Mesenchymal stem cell (in vitro differentiated cells and primary cell): ENCODE data around the gene PLEKHG1.

ENCODE experiments used
- DNase-seq: peaks from one replicate; pipeline ENCODE4 v3.0.0-alpha.2; 2013
- H2AFZ ChIP-seq: one replicate; pipeline ENCODE4 v1.6.1; 2013; ENCODE audit warnings: low read depth, mild to moderate bottlenecking, control low read depth, inconsistent platforms, low read length, moderate library complexity
- H2AK5ac ChIP-seq: 2 replicates; pipeline ENCODE4 v1.6.1; 2013; ENCODE audit warnings: low read length, moderate library complexity, mild to moderate bottlenecking, inconsistent platforms; ENCODE audit not compliant: severe bottlenecking
- H2BK120ac ChIP-seq: one replicate; pipeline ENCODE4 v1.6.1; 2013; ENCODE audit warnings: low read depth, mild to moderate bottlenecking, inconsistent platforms, low read length, moderate library complexity
- H2BK12ac ChIP-seq, 2 experiments: one replicate each; pipeline ENCODE4 v1.6.1; 2013; ENCODE audit warnings: inconsistent platforms in 2 of 2, low read length in 2 of 2, mild to moderate bottlenecking in 2 of 2, moderate library complexity in 2 of 2, control low read depth in 1 of 2
- H2BK15ac ChIP-seq: one replicate; pipeline ENCODE4 v1.6.1; 2013; ENCODE audit warnings: mild to moderate bottlenecking, low read depth, inconsistent platforms; ENCODE audit not compliant: poor library complexity, severe bottlenecking
- H2BK5ac ChIP-seq: 2 replicates; pipeline ENCODE4 v1.6.1; 2013; ENCODE audit warnings: low read depth, mild to moderate bottlenecking, low read length, control low read depth, inconsistent platforms; ENCODE audit not compliant: poor library complexity, severe bottlenecking
- H3K14ac ChIP-seq, 2 experiments: one replicate each; pipeline ENCODE4 v1.6.1; 2013; ENCODE audit warnings: inconsistent platforms in 2 of 2, low read length in 2 of 2, control low read depth in 1 of 2, mild to moderate bottlenecking in 1 of 2, moderate library complexity in 1 of 2
- H3K18ac ChIP-seq, 2 experiments: one replicate each; pipeline ENCODE4 v1.6.1; 2013; ENCODE audit warnings: inconsistent platforms in 2 of 2, low read length in 2 of 2, control low read depth in 1 of 2, low read depth in 1 of 2, mild to moderate bottlenecking in 1 of 2
- H3K23ac ChIP-seq, 2 experiments: one replicate each; pipeline ENCODE4 v1.6.1; 2013; ENCODE audit warnings: inconsistent platforms in 2 of 2, low read length in 2 of 2, mild to moderate bottlenecking in 2 of 2, moderate library complexity in 2 of 2, control low read depth in 1 of 2
- H3K27ac ChIP-seq: 2 replicates; pipeline ENCODE4 v1.5.1; 2013; ENCODE audit warnings: mild to moderate bottlenecking, moderate library complexity, low read length, control low read depth, inconsistent platforms; ENCODE audit not compliant: poor library complexity, severe bottlenecking
- H3K27me3 ChIP-seq, 2 experiments: 2 replicates each; pipeline versions ENCODE4 v1.6.1 to v1.7.0; 2013; ENCODE audit warnings: low read length in 2 of 2, mild to moderate bottlenecking in 2 of 2, moderate library complexity in 2 of 2, control low read depth in 1 of 2, inconsistent platforms in 1 of 2; ENCODE audit not compliant: control insufficient read depth in 1 of 2, insufficient read depth in 1 of 2
- H3K36me3 ChIP-seq, 2 experiments: 2 replicates each; pipeline versions ENCODE4 v1.6.1 to v1.7.0; 2013; ENCODE audit warnings: low read length in 2 of 2, control low read depth in 1 of 2, inconsistent platforms in 1 of 2, low read depth in 1 of 2, mild to moderate bottlenecking in 1 of 2; ENCODE audit not compliant: insufficient read depth in 2 of 2, control insufficient read depth in 1 of 2
- H3K4ac ChIP-seq, 2 experiments: one replicate each; pipeline ENCODE4 v1.6.1; 2013; ENCODE audit warnings: inconsistent platforms in 2 of 2, low read length in 2 of 2, mild to moderate bottlenecking in 2 of 2, moderate library complexity in 2 of 2, control low read depth in 1 of 2, low read depth in 1 of 2
- H3K4me1 ChIP-seq: 2 replicates; pipeline ENCODE4 v1.6.1; 2013; ENCODE audit warnings: low read depth, low read length, control low read depth; ENCODE audit not compliant: control insufficient read depth, insufficient read depth
- H3K4me2 ChIP-seq: 2 replicates; pipeline ENCODE4 v1.6.1; 2013; ENCODE audit warnings: low read length, mild to moderate bottlenecking, inconsistent platforms; ENCODE audit not compliant: poor library complexity, severe bottlenecking
- H3K4me3 ChIP-seq, 2 experiments: 2 replicates each; pipeline versions ENCODE4 v1.5.1 to v1.7.0; 2013; ENCODE audit warnings: low read length in 2 of 2, mild to moderate bottlenecking in 2 of 2, control low read depth in 1 of 2, low read depth in 1 of 2; ENCODE audit not compliant: insufficient read depth in 1 of 2
- H3K79me1 ChIP-seq: replicated peaks from 2 replicates; pipeline ENCODE4 v1.6.1; 2013; ENCODE audit warnings: mild to moderate bottlenecking, control low read depth, low read length, inconsistent platforms; ENCODE audit not compliant: poor library complexity, severe bottlenecking
- H3K9ac ChIP-seq: 2 replicates; pipeline ENCODE4 v1.7.0; 2013; ENCODE audit warnings: mild to moderate bottlenecking, low read length, moderate library complexity
- H3K9me3 ChIP-seq: 2 replicates; pipeline ENCODE4 v1.7.0; 2013; ENCODE audit warnings: mild to moderate bottlenecking, low read length; ENCODE audit not compliant: control insufficient read depth
- H4K8ac ChIP-seq: one replicate; pipeline ENCODE4 v1.6.1; 2013; ENCODE audit warnings: inconsistent platforms, mild to moderate bottlenecking, low read length, moderate library complexity
- H4K91ac ChIP-seq: one replicate; pipeline ENCODE4 v1.6.1; 2013; ENCODE audit warnings: mild to moderate bottlenecking, low read length, inconsistent platforms
- WGBS: methylation state at CpG from one replicate; pipeline ENCODE4 v1.1.7; 2013; ENCODE audit warnings: mixed read lengths; 5-methylcytosine and 5-hydroxymethylcytosine counted together

The PLEKHG1 gene

DNA sequence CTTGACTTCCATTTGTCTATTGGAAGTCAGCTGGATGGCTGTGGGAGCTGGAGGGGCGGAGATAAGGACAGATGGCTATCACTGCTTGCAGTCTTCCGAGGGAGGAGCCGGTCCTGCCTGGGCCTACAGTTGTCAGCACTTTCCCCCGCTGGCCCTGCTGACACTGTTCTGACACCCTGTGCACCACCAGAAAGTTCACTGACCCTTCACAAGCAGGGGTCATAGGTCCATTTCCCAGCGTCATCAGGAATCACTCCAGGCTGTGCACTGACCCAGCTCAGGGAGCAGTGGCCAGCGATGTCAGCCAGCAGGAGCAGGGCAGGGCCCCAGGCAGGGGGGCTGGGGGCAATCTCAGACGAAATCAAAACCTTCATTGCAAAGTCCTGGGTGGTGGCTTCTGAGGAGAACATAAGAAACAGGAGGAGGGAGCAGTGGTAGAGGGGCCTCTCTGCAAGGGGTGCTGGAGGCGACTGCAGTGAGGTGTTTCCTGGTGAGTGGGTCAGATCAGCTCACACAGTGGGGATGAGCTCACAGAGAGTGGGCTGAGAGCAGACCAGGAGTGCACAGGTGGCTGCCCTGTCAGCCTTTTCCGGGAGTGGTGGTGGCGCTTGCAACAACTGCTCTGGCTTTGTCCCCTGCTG, 26.5 kb upstream of the PLEKHG1 start:
- Histone ChIP-seq H2BK5ac (no peak overlapping the region), H3K4me1 (peaks cover 6% of the 10 kb centered on the region), H2BK12ac (no peak overlapping the region), H3K27ac (no peak overlapping the region), H3K18ac (no peak overlapping the region), H4K91ac (no peak overlapping the region), H3K4ac (no peak overlapping the region), H2AK5ac (no peak overlapping the region), H3K9ac (no peak overlapping the region), H2BK120ac (no peak overlapping the region), H3K23ac (no peak overlapping the region), H4K8ac (no peak overlapping the region), H3K4me2 (no peak overlapping the region), H3K27me3 (peaks cover 40 to 83% of the 10 kb centered on the region in 2 experiments), H3K36me3 (no peaks in the 10 kb centered on the region), H3K14ac (no peak overlapping the region), H3K9me3 (no peaks in the 10 kb centered on the region), H3K79me1 (no peaks in the 10 kb centered on the region), H2AFZ (peak overlapping the region; percentile 54), H2BK15ac (no peak overlapping the region), H3K4me3 (no peak overlapping the region)
- WGBS, result 21% methylated on average over 10 of the region's 10 CpGs
- peak; percentile 2 for DNase-seq

DNA sequence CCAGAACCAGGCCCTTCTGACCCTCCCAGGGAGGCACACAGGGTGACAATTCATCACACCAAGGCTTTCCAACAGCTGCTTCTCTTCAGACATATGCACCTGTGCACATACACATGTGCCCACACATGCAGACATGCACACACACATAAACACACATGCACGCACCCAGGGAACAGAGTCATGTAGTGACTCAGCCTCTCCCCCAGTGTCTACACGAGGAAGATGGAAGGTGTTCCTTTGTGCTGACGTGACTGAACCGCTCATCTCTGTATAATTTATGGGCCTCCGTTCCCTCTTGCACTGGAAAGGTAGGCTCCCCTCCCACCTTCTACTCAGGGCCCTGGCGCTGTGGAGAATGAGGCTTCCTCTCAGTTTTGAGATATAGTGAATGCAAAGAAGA, 23.8 kb upstream of the PLEKHG1 start:
- DNase-seq, result no peak
- Histone ChIP-seq H3K4me2 (no peak overlapping the region), H3K4ac (no peak overlapping the region), H3K4me1 (peaks cover 6% of the 10 kb centered on the region), H3K4me3 (no peak overlapping the region), H2BK12ac (no peak overlapping the region), H4K8ac (no peak overlapping the region), H3K9me3 (no peaks in the 10 kb centered on the region), H3K23ac (no peak overlapping the region), H2BK120ac (no peak overlapping the region), H2AK5ac (no peak overlapping the region), H2BK15ac (no peak overlapping the region), H3K27ac (no peak overlapping the region), H3K9ac (no peak overlapping the region), H3K18ac (no peak overlapping the region), H2AFZ (no peak overlapping the region), H3K14ac (no peak overlapping the region), H2BK5ac (no peak overlapping the region), H3K79me1 (no peaks in the 10 kb centered on the region), H4K91ac (no peak overlapping the region), H3K27me3 (peaks cover 28 to 78% of the 10 kb centered on the region in 2 experiments), H3K36me3 (no peaks in the 10 kb centered on the region)
- WGBS, result 89% methylated on average over 5 of the region's 6 CpGs

GRCh38 chr6:150576651-150577226, 22.9 kb upstream of the PLEKHG1 start:
- Histone ChIP-seq H2AK5ac (no peak overlapping the region), H3K18ac (no peak overlapping the region), H3K14ac (no peak overlapping the region), H3K27me3 (peaks cover 24 to 76% of the 10 kb centered on the region in 2 experiments), H4K91ac (no peak overlapping the region), H2BK120ac (no peak overlapping the region), H3K23ac (no peak overlapping the region), H3K79me1 (no peaks in the 10 kb centered on the region), H3K4me2 (no peak overlapping the region), H2BK15ac (no peak overlapping the region), H3K4me3 (no peak overlapping the region), H3K27ac (no peak overlapping the region), H3K4ac (no peak overlapping the region), H2BK12ac (no peak overlapping the region), H3K4me1 (peaks cover 6% of the 10 kb centered on the region), H3K36me3 (no peaks in the 10 kb centered on the region), H3K9ac (no peak overlapping the region), H4K8ac (no peak overlapping the region), H2BK5ac (no peak overlapping the region), H3K9me3 (no peaks in the 10 kb centered on the region), H2AFZ (no peak overlapping the region)
- DNase-seq, result no peak
- 91% methylated on average over 15 of the region's 15 CpGs for WGBS

GRCh38 chr6:150579611-150580010, 20.1 kb upstream of the PLEKHG1 start:
- Histone ChIP-seq H3K4me2 (no peak overlapping the region), H3K23ac (no peak overlapping the region), H3K18ac (no peak overlapping the region), H3K14ac (no peak overlapping the region), H2BK12ac (no peak overlapping the region), H3K27me3 (peaks cover 11 to 75% of the 10 kb centered on the region in 2 experiments), H2BK120ac (no peak overlapping the region), H3K9me3 (no peaks in the 10 kb centered on the region), H3K36me3 (no peaks in the 10 kb centered on the region), H3K27ac (no peak overlapping the region), H3K4me3 (no peak overlapping the region), H2AFZ (no peak overlapping the region), H3K9ac (no peak overlapping the region), H2BK15ac (no peak overlapping the region), H2BK5ac (no peak overlapping the region), H3K4ac (no peak overlapping the region), H4K91ac (no peak overlapping the region), H4K8ac (no peak overlapping the region), H2AK5ac (no peak overlapping the region), H3K79me1 (no peaks in the 10 kb centered on the region), H3K4me1 (no peaks in the 10 kb centered on the region)
- WGBS, result 100% methylated on average over 2 of the region's 4 CpGs
- DNase-seq, result no peak
